Astrocyte of the cerebellum (primary cell): ENCODE data around the gene GREB1.

ENCODE experiments used
- DNase-seq: peaks from one replicate; pipeline ENCODE4 v3.0.0-alpha.2; 2011; ENCODE audit warnings: low read depth
- H3K4me3 ChIP-seq: 2 replicates; pipeline ENCODE4 v1.5.1; 2011; ENCODE audit warnings: mild to moderate bottlenecking, low read depth, low read length, moderate library complexity
- CTCF ChIP-seq: IDR thresholded peaks from 2 replicates; pipeline ENCODE4 v1.5.1; 2012; ENCODE audit warnings: low read length, low read depth, moderate library complexity, mild to moderate bottlenecking; ENCODE audit errors: missing control alignments
- in situ Hi-C: cut with HindIII; loops from 2 replicates; pipeline ENCODE4 v1.10.0; 2017; ENCODE audit warnings: low sequenced_read_pairs

Gene GREB1

DNA sequence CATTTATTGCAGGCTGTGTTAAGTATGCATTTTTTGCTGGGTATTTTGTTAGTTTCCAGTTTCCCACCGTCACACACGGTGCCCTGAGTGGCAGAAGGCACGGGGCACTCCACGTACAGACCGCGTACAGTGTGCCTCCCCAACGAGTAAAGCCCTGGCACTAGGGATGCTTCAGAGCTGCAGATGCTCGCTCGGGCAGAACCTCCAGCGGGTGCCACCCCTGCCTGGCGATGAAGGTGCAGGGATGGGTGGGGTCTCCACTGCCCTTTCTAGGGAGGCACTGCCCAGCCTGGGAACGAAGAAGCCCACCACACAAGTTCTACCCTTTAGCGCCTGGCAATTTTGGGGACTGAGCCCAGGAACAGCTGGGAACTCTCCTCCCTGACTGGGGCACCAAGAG, 4.1 kb downstream of the GREB1 start:
- TF ChIP-seq CTCF: no peak
- in situ Hi-C loops: no loop called here
- no peak overlapping the region for H3K4me3 ChIP-seq
- no peak for DNase-seq

DNA sequence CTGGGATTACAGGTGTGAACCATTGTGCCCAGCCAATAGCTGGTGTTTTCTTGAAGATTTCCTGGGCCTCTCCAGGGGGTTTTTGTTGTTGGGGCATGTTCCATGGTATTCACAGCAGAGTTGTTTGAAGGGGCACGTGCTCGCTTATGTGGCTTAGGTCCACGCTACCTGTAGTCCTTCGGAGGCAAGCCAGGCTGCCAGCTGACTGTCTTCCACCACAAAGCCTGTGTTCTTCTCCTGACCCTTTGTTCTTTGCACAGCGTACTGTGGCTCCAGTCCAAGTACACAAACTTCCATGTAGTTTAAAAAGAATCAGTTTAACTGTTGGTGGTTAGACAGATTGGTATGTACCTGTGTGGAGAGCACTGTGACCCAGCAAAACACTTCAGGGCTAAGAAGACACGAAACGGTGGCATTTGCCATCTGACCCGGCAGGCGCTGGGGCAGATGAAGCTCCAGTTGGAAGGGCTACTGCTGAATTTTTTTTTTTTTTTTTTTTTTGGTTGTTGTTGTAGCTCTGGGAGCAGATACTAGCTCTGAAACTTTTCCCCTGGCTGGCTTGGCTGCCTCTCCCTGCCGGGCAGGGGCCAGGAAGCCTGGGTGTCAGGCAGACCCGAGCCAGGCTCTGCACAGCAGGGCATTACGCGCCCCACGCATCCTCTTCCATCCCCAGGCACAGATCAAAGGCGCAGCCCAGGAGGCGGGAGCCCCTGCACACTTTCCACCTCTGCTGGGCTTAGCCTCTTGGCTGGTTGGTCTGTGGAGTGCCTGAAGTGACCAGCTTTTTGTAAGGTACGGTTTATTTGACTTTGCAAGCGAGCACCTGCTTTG, 5.7 kb downstream of the GREB1 start:
- no peak for TF ChIP-seq CTCF
- H3K4me3 ChIP-seq: no peak overlapping the region
- in situ Hi-C loops: no loop called here
- DNase-seq: no peak

DNA sequence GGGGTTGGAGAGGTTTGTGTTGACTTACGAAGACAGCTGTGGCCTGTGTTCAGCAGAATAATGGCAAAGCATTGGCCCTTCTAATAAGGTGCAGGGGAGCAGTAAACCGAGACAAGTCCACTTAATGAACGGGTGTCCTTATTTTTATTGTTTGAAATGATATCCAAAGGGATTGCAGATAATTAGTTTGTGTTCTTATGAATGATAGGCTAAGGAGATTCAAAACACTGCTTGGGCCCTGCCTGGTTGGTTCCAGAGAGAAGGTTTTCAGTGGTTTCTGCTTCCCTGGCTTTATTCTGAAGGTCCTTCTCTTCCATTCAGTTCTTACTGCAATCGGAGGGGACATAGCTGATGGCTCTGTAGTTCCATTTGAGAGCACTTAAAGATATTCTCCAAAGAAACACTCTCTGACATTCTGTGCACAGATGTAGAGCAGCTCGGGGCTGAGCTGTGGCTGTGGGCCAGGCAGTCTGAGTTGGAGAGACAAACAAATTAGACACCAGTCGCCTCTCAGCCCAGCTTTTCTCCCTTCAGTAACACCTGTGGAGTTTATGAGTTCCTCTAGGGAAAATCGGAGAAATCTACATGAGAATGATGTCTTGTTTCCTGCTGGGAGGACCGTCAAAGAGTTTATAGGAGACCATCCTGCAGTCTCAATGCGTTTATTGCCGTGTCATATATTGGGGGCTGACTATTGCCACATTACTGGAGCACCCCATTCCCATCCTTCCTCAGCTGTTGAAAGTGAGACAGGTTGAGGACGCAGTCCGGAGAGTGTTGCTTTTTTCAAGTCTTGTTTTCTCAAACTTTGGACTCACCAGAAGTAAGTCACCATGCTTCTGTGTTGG, 6.5 kb downstream of the GREB1 start:
- in situ Hi-C loops: no loop called here
- DNase-seq: no peak
- TF ChIP-seq CTCF: no peak
- H3K4me3 ChIP-seq: no peak overlapping the region

- no peak overlapping the region for H3K4me3 ChIP-seq
- TF ChIP-seq CTCF: no peak
- DNase-seq: no peak
- in situ Hi-C loops: no loop called here
These were observed 7.3 kb downstream of the GREB1 start for GRCh38 chr2:11540996-11541692.

- H3K4me3 ChIP-seq: no peak overlapping the region
- TF ChIP-seq CTCF: no peak
- in situ Hi-C loops: no loop called here
- no peak for DNase-seq
These were observed 7.9 kb downstream of the GREB1 start for GRCh38 chr2:11541693-11542274.

DNA sequence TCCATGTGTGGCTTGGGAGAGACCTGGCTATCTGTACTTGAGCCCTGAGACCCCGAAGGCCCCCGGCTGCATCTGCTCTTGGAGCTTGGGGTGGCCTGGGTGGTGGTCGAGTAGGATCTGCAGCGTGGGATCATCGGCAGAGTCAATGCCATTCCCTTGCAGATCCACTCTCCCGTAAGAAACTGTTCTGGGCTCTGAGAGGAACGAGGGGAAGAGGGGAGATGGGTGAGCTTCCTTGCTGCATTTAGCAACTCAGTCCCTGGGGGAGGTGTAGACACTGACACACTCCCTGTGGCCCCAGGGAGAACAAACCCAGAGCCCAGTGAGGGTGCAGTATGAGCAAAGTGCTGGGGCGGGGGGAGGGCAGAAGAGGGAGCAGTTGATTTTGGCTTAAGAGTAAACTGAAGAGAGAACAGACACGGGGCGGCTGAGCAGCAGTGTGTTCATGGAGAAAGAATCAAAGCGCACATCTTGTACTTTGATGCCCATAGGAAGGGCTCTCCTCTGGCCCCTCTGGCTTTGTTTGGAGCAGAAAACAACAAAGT, 8.5 kb downstream of the GREB1 start:
- TF ChIP-seq CTCF: no peak
- no peak for DNase-seq
- in situ Hi-C loops: no loop called here
- no peak overlapping the region for H3K4me3 ChIP-seq
